CMK (cell line): ENCODE measurements around the gene PLA2G7.

Source experiments
- DNase-seq: peaks from one replicate; pipeline ENCODE4 v3.0.0-alpha.2; 2010; ENCODE audit warnings: low read depth

Gene PLA2G7

GRCh38 chr6:46688117-46688965 is 46.8 kb downstream of the PLA2G7 start:
- DNase-seq: no peak

GRCh38 chr6:46687619-46688097 is 47.5 kb downstream of the PLA2G7 start, which contains the start of gene TDRD6:
TDRD6 (plus strand) TSS chr6:46687885; CDS start chr6:46688129, 244 bp downstream.
- no peak for DNase-seq

- no peak for DNase-seq
These were observed 50.4 kb downstream of the PLA2G7 start for GRCh38 chr6:46684771-46685170.

GRCh38 chr6:46677314-46677654 is 57.9 kb downstream of the PLA2G7 start:
- no peak for DNase-seq

GRCh38 chr6:46676604-46677313 is 58.4 kb downstream of the PLA2G7 start:
- no peak for DNase-seq

- no peak for DNase-seq
These were observed 60.8 kb downstream of the PLA2G7 start for GRCh38 chr6:46674410-46674809.

- DNase-seq: no peak
These were observed 67.8 kb downstream of the PLA2G7 start for GRCh38 chr6:46667377-46667776.

- DNase-seq: no peak
These were observed 73.7 kb downstream of the PLA2G7 start for GRCh38 chr6:46661483-46661882.

- no peak for DNase-seq
These were observed 77.5 kb downstream of the PLA2G7 start for GRCh38 chr6:46657642-46658041.

- no peak for DNase-seq
These were observed 79.4 kb downstream of the PLA2G7 start for GRCh38 chr6:46655803-46656202.
